PC-9 (cell line): ENCODE results near the gene NAV3.

Experiments used
- EZH2 ChIP-seq: fragments of 200-600 bp; sonication (generic); IDR thresholded peaks from 2 replicates; pipeline ENCODE4 v1.8.0; 2017; ENCODE audit warnings: antibody characterized with exemption, low read depth
- TF ChIP-seq, protein P1 (sequence below): fragments of 200-600 bp; sonication (generic); conservative IDR thresholded peaks from 2 replicates; pipeline ENCODE4 v1.6.1; 2017; ENCODE audit warnings: mixed run types, antibody characterized with exemption, mild to moderate bottlenecking, moderate library complexity

DNA sequence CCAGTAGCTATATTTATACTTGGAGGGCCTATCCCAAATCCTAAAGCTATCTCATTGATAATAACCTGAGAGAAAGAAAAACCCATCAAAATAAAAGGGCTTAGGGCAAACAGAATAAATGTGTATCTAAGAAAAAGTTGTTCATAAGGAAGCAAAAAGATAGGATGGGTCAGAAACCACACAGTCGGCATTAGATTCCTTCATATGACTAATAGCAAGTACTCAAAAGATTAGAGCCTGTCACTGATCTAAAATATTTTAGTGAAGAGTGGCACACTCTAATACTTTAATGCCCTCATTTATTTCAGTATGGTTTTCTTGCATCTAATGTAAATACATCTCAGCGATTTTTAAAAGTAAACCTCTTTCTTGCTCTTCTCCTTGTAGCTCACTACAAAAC lies 17.1 kb upstream of the NAV3 start:
- TF ChIP-seq, protein P1, sequence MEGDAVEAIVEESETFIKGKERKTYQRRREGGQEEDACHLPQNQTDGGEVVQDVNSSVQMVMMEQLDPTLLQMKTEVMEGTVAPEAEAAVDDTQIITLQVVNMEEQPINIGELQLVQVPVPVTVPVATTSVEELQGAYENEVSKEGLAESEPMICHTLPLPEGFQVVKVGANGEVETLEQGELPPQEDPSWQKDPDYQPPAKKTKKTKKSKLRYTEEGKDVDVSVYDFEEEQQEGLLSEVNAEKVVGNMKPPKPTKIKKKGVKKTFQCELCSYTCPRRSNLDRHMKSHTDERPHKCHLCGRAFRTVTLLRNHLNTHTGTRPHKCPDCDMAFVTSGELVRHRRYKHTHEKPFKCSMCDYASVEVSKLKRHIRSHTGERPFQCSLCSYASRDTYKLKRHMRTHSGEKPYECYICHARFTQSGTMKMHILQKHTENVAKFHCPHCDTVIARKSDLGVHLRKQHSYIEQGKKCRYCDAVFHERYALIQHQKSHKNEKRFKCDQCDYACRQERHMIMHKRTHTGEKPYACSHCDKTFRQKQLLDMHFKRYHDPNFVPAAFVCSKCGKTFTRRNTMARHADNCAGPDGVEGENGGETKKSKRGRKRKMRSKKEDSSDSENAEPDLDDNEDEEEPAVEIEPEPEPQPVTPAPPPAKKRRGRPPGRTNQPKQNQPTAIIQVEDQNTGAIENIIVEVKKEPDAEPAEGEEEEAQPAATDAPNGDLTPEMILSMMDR = no peak
- no peak for TF ChIP-seq EZH2
